Ovary (tissue), 9 donors: ENCODE data around the gene AOC3. TPM values are rescaled to one million over a fixed set of nuclear protein-coding genes. Genes with fewer than 3 reads are reported as not detected.
"Not testable (repeated sequence)": the region's sequence is repeated elsewhere in the genome, so short reads cannot be mapped to it uniquely, and the experiment has no call there.

Experiments used
- DNase-seq, 5 donors: peaks; one replicate each; pipeline ENCODE4 v3.0.0-alpha.2; 2019 to 2020
- H3K27ac ChIP-seq, 2 donors: fragments of 200-600 bp; one replicate each; pipeline versions ENCODE4 v1.5.1 to v1.8.0; 2019 to 2022
- H3K27me3 ChIP-seq: fragments of 200-600 bp; one replicate; pipeline ENCODE4 v1.8.0; 2022
- H3K36me3 ChIP-seq: fragments of 200-600 bp; sonication (generic); one replicate; pipeline ENCODE4 v1.5.1; 2019
- H3K4me1 ChIP-seq: one replicate; pipeline ENCODE4 v1.8.1; 2013; ENCODE audit warnings: mild to moderate bottlenecking, moderate library complexity; ENCODE audit not compliant: insufficient read depth
- H3K4me3 ChIP-seq: fragments of 200-600 bp; sonication (generic); one replicate; pipeline ENCODE4 v1.5.1; 2017
- H3K9me3 ChIP-seq, 2 donors: fragments of 200-600 bp in 1 of 2; sonication (generic) in 1 of 2; one replicate each; pipeline versions ENCODE4 v1.5.1 to v1.8.1; 2013 to 2019; ENCODE audit warnings: mild to moderate bottlenecking in 1 of 2, moderate library complexity in 1 of 2
- CTCF ChIP-seq, 3 donors: fragments of 450-650 bp in 2 of 3; fragments of 200-600 bp in 1 of 3; IDR thresholded peaks; one replicate each; pipeline versions ENCODE4 v1.5.1 to v1.8.0; 2016 to 2022; ENCODE audit warnings: antibody characterized with exemption in 3 of 3, mild to moderate bottlenecking in 1 of 3
- EP300 ChIP-seq: sonication (generic); formaldehyde crosslinking; IDR thresholded peaks from one replicate; pipeline ENCODE4 v1.6.1; 2017; ENCODE audit warnings: antibody characterized with exemption
- POLR2A ChIP-seq: fragments of 450-650 bp; IDR thresholded peaks from one replicate; pipeline ENCODE4 v1.6.1; 2017; ENCODE audit warnings: antibody characterized with exemption, mild to moderate bottlenecking, moderate library complexity
- WGBS, 3 donors: extraction: QIAGEN DNeasy Blood & Tissue Kit in 1 of 3; methylation state at CpG; one replicate each; pipeline versions ENCODE4 v1.1.5 to v1.1.7; 2013 to 2017; 5-methylcytosine and 5-hydroxymethylcytosine counted together
- intact Hi-C, 4 donors: fragments of 100-400 bp; cut with DNase I; formaldehyde crosslinking; loops; one replicate each; pipeline versions ENCODE4 v1.11.0 to v1.15.1; 2022 to 2023
- polyA plus RNA-seq, 2 donors: library from polyadenylated mRNA; stranded (reverse); fragments of 200-250 nt in 1 of 2; fragments of 350-450 nt in 1 of 2; fragmentation: Illumina TruSeq in 1 of 2; extraction: RNeasy Lipid Tissue Mini Kit (QIAGEN cat#74804) in 1 of 2; gene quantifications; one replicate each; pipeline ENCODE4 v1.2.3, GENCODE V29; 2013 to 2014
- total RNA-seq, 7 donors: library from RNA; depleted of rRNA in 2 of 7; stranded (reverse); fragments of >200 nt in 2 of 7; fragmentation: NEBNext Ultra II Directional in 3 of 7; extraction: Animal tissue kit (Norgen Biotek cat#: 25700) in 3 of 7; gene quantifications; one replicate each; pipeline versions ENCODE4 v1.1.0 to v1.2.4, GENCODE V29; 2016 to 2023
- donor health status: DM: no; HTN: no; CAD: no; lungs with moderate emphysema.
- donor health status: DM: no; HTN: no; CAD: no.
- donor health status: Bipolar disorder and iron deficiency.
- donor health status: DM: yes; HTN: yes; CAD: no.
- donor health status: DM: no; HTN: no; CAD: no.
- donor health status: DM: yes; HTN: yes; CAD: no.

The AOC3 gene
- total and polyA plus RNA-seq, 9 donors = 0.72 to 197 (median 15.8) TPM

GRCh38 chr17:42855048-42855596 lies 4.1 kb downstream of the AOC3 start:
- WGBS, 3 donors = 74 to 81% (median 79%) methylated on average over 8 of the region's 8 CpGs
- TF ChIP-seq EP300 = no peak
- no peak for TF ChIP-seq POLR2A
- no peak for TF ChIP-seq CTCF (IDR thresholded peaks at IDR 0.05)
- Histone ChIP-seq H3K27ac (no peak overlapping the region), H3K9me3 (no peaks in the 10 kb centered on the region), H3K36me3 (no peaks in the 10 kb centered on the region), H3K27me3 (no peaks in the 10 kb centered on the region), H3K4me1 (peaks cover 4% of the 10 kb centered on the region), H3K4me3 (no peak overlapping the region)
- intact Hi-C loops = loop anchor here in 1 of 4 donors (10.0 kb wide), 1 partner anchor 640 kb away; no protein-coding TSS in a partner anchor
- DNase-seq = no peak

- not testable (repeated sequence) for H3K36me3 ChIP-seq, H3K27ac ChIP-seq, H3K4me3 ChIP-seq, DNase-seq, H3K4me1 ChIP-seq, H3K27me3 ChIP-seq, H3K9me3 ChIP-seq
- intact Hi-C loops = loop anchor here in 1 of 4 donors (10.0 kb wide), 1 partner anchor 639 kb away; no protein-coding TSS in a partner anchor
- 78 to 88% (median 86%) methylated on average over 6 to 8 of the region's 8 CpGs for WGBS, 3 donors
Observed at GRCh38 chr17:42856093-42856492, 5.1 kb downstream of the AOC3 start.

GRCh38 chr17:42856516-42856915 lies 5.5 kb downstream of the AOC3 start:
- intact Hi-C loops = loop anchor here in 1 of 4 donors (10.0 kb wide), 1 partner anchor 638 kb away; no protein-coding TSS in a partner anchor
- not testable (repeated sequence) for H3K4me1 ChIP-seq, H3K27me3 ChIP-seq, H3K36me3 ChIP-seq, H3K4me3 ChIP-seq, H3K9me3 ChIP-seq, H3K27ac ChIP-seq, DNase-seq
- WGBS, 3 donors = 57 to 82% (median 74%) methylated on average over 6 to 7 of the region's 8 CpGs

GRCh38 chr17:42857389-42857788 lies 6.4 kb downstream of the AOC3 start:
- Histone ChIP-seq H3K36me3 (no peaks in the 10 kb centered on the region), H3K27ac (no peak overlapping the region), H3K27me3 (no peaks in the 10 kb centered on the region), H3K4me3 (no peak overlapping the region), H3K9me3 (no peaks in the 10 kb centered on the region), H3K4me1 (peaks cover 2% of the 10 kb centered on the region)
- WGBS, 3 donors = 91 to 97% (median 95%) methylated on average over 1 of the region's 1 CpG
- TF ChIP-seq EP300 (no peak), CTCF (IDR thresholded peaks at IDR 0.05) (no peak), POLR2A (no peak)
- intact Hi-C loops = loop anchor here in 1 of 4 donors (10.0 kb wide), 1 partner anchor 637 kb away; no protein-coding TSS in a partner anchor
- no peak for DNase-seq

GRCh38 chr17:42865638-42866094 lies 14.7 kb downstream of the AOC3 start:
- intact Hi-C loops = no loop called here
- Histone ChIP-seq H3K4me3 (no peak overlapping the region), H3K36me3 (no peaks in the 10 kb centered on the region), H3K4me1 (no peaks in the 10 kb centered on the region), H3K27ac (no peak overlapping the region), H3K9me3 (no peaks in the 10 kb centered on the region), H3K27me3 (no peaks in the 10 kb centered on the region)
- no peak for TF ChIP-seq CTCF (IDR thresholded peaks at IDR 0.05)
- TF ChIP-seq POLR2A = no peak
- TF ChIP-seq EP300 = no peak
- 77 to 84% (median 83%) methylated on average over 7 of the region's 7 CpGs for WGBS, 3 donors
- DNase-seq = no peak
